GM18505 (cell line): Measurements from ENCODE around the gene SLC23A3.

Source experiments
- ATAC-seq: cut with Tn5 transposase; IDR thresholded peaks from one replicate; pipeline ENCODE4 v1.9.1; 2021; ENCODE audit not compliant: unreplicated experiment
- POLR2A ChIP-seq: IDR thresholded peaks from 4 replicates; pipeline ENCODE4 v1.6.1; 2011; ENCODE audit warnings: borderline replicate concordance; ENCODE audit not compliant: insufficient read depth, insufficient read length; ENCODE audit errors: extremely low read depth

SLC23A3 gene

GRCh38 chr2:219160186-219161017 lies 9.4 kb downstream of the SLC23A3 start, which contains the start of gene NHEJ1:
TSS of gene NHEJ1 (minus strand) at chr2:219160815. CDS start at chr2:219158362, 2,453 bp downstream.
- ATAC-seq: peak; percentile 85
- TF ChIP-seq POLR2A: peak; percentile 84

- no peak for TF ChIP-seq POLR2A
- ATAC-seq: no peak
Measured at GRCh38 chr2:219159771-219160185, 10.1 kb downstream of the SLC23A3 start.

GRCh38 chr2:219158586-219158985 lies 11.2 kb downstream of the SLC23A3 start:
- no peak for ATAC-seq
- TF ChIP-seq POLR2A: no peak

- no peak for TF ChIP-seq POLR2A
- ATAC-seq: no peak
Measured at GRCh38 chr2:219158025-219158424, 11.8 kb downstream of the SLC23A3 start.

- no peak for ATAC-seq
- TF ChIP-seq POLR2A: no peak
Measured at GRCh38 chr2:219157396-219157795, 12.4 kb downstream of the SLC23A3 start.

- no peak for ATAC-seq
- TF ChIP-seq POLR2A: no peak
Measured at GRCh38 chr2:219155054-219155644, 14.7 kb downstream of the SLC23A3 start.

GRCh38 chr2:219149667-219150066 lies 20.2 kb downstream of the SLC23A3 start:
- no peak for ATAC-seq
- no peak for TF ChIP-seq POLR2A

GRCh38 chr2:219142329-219142728 lies 27.5 kb downstream of the SLC23A3 start:
- TF ChIP-seq POLR2A: no peak
- no peak for ATAC-seq

GRCh38 chr2:219140722-219141121 lies 29.1 kb downstream of the SLC23A3 start:
- TF ChIP-seq POLR2A: no peak
- ATAC-seq: no peak

GRCh38 chr2:219133976-219134375 lies 35.9 kb downstream of the SLC23A3 start:
- TF ChIP-seq POLR2A: no peak
- no peak for ATAC-seq

GRCh38 chr2:219131744-219132143 lies 38.1 kb downstream of the SLC23A3 start:
- ATAC-seq: no peak
- TF ChIP-seq POLR2A: no peak

GRCh38 chr2:219131327-219131726 lies 38.5 kb downstream of the SLC23A3 start:
- ATAC-seq: no peak
- no peak for TF ChIP-seq POLR2A

GRCh38 chr2:219129589-219129988 lies 40.2 kb downstream of the SLC23A3 start:
- no peak for TF ChIP-seq POLR2A

GRCh38 chr2:219128396-219128795 lies 41.4 kb downstream of the SLC23A3 start:
- no peak for ATAC-seq
- TF ChIP-seq POLR2A: no peak

More at GRCh38 chr2:219129589-219129988, 40.2 kb downstream of the SLC23A3 start:
- ATAC-seq: no peak
